Keratinocyte (primary cell): Measurements from ENCODE around the gene DUSP18. TPM values are rescaled to one million over a fixed set of nuclear protein-coding genes. Genes with fewer than 3 reads are reported as not detected.
"Not testable (repeated sequence)": the region's sequence is repeated elsewhere in the genome, so short reads cannot be mapped to it uniquely, and the experiment has no call there.

Source experiments
- DNase-seq: peaks from one replicate; pipeline ENCODE4 v3.0.0-alpha.2; 2011; ENCODE audit warnings: low read depth, missing footprints, low spot score
- FAIRE-seq: peaks from 2 replicates; lab custom pipeline; 2011; peaks lifted over from hg19 to GRCh38; lab: Jason Lieb, UNC
- H2AFZ ChIP-seq: 2 replicates; pipeline ENCODE4 v1.6.0; 2012; ENCODE audit warnings: low read length, control low read depth, inconsistent platforms; ENCODE audit not compliant: control insufficient read depth
- H3K27ac ChIP-seq: 2 replicates; pipeline ENCODE4 v1.5.1; 2011; ENCODE audit warnings: low read length; ENCODE audit not compliant: control insufficient read depth, insufficient read depth
- H3K27me3 ChIP-seq: 3 replicates; pipeline ENCODE4 v1.6.0; 2011; ENCODE audit warnings: low read length; ENCODE audit not compliant: control insufficient read depth, insufficient read depth; ENCODE audit errors: extremely low read depth
- H3K36me3 ChIP-seq, 2 experiments: 2 replicates in 1 of 2; 3 replicates in 1 of 2; pipeline ENCODE4 v1.5.1; 2011; ENCODE audit warnings: low read length in 2 of 2, mild to moderate bottlenecking in 1 of 2; ENCODE audit not compliant: control insufficient read depth in 2 of 2, insufficient read depth in 2 of 2; ENCODE audit errors: extremely low read depth in 1 of 2
- H3K4me1 ChIP-seq: 3 replicates; pipeline ENCODE4 v1.5.1; 2011; ENCODE audit warnings: low read length; ENCODE audit not compliant: control insufficient read depth, insufficient read depth; ENCODE audit errors: extremely low read depth
- H3K4me2 ChIP-seq: 3 replicates; pipeline ENCODE4 v1.6.0; 2011; ENCODE audit warnings: low read depth, low read length; ENCODE audit not compliant: control insufficient read depth, insufficient read depth; ENCODE audit errors: extremely low read depth
- H3K4me3 ChIP-seq, 3 experiments: fragments of 200-600 bp in 1 of 3; sonication (generic) in 1 of 3; 2 replicates in 2 of 3; 3 replicates in 1 of 3; pipeline ENCODE4 v1.5.1; 2011 to 2016; ENCODE audit warnings: low read length in 3 of 3, mild to moderate bottlenecking in 3 of 3, control low read depth in 2 of 3, inconsistent platforms in 1 of 3, low read depth in 1 of 3, mixed read lengths in 1 of 3, mixed run types in 1 of 3, moderate library complexity in 1 of 3; ENCODE audit not compliant: control insufficient read depth in 2 of 3, insufficient read depth in 2 of 3; ENCODE audit errors: extremely low read depth in 1 of 3
- H3K79me2 ChIP-seq: 2 replicates; pipeline ENCODE4 v1.6.0; 2012; ENCODE audit warnings: low read length; ENCODE audit not compliant: control insufficient read depth, insufficient read depth
- H3K9ac ChIP-seq: 3 replicates; pipeline ENCODE4 v1.6.0; 2011; ENCODE audit warnings: low read length; ENCODE audit not compliant: control insufficient read depth, insufficient read depth; ENCODE audit errors: extremely low read depth
- H3K9me1 ChIP-seq: 3 replicates; pipeline ENCODE4 v1.6.0; 2011; ENCODE audit warnings: low read length; ENCODE audit not compliant: control insufficient read depth, insufficient read depth; ENCODE audit errors: extremely low read depth
- H3K9me3 ChIP-seq: 2 replicates; pipeline ENCODE4 v1.5.1; 2012; ENCODE audit warnings: low read depth, low read length; ENCODE audit not compliant: control insufficient read depth
- H4K20me1 ChIP-seq: 3 replicates; pipeline ENCODE4 v1.6.0; 2011; ENCODE audit warnings: low read length; ENCODE audit not compliant: control insufficient read depth, insufficient read depth; ENCODE audit errors: extremely low read depth
- EZH2 ChIP-seq: IDR thresholded peaks from one replicate; pipeline ENCODE4 v1.6.1; 2012; ENCODE audit warnings: inconsistent platforms, mild to moderate bottlenecking, low read length, moderate library complexity
- dilution Hi-C: fragments of 300-500 bp; cut with MboI; formaldehyde crosslinking; loops from one replicate; pipeline ENCODE4 v1.7.0; 2020; ENCODE audit warnings: low sequenced_read_pairs; ENCODE audit not compliant: extremely low pct_ligation_motif_present
- polyA plus RNA-seq, 5 experiments: library from polyadenylated mRNA; depleted of rRNA in 3 of 5; stranded (reverse) in 3 of 5; stranded (forward) in 1 of 5; unstranded in 1 of 5; fragments of >200 nt; gene quantifications; 1 replicate in 1 of 5; 2 replicates in 3 of 5; 3 replicates in 1 of 5; pipeline versions ENCODE4 v1.2.1 to v1.2.3, GENCODE V29; 2011 to 2012; ENCODE audit warnings: missing spikeins in 2 of 5, low read depth in 1 of 5, low replicate concordance in 1 of 5
- TF ChIP-seq, protein P1 (sequence below), 3 experiments: IDR thresholded peaks in 1 of 3; conservative IDR thresholded peaks in 1 of 3; optimal IDR thresholded peaks in 1 of 3; 2 replicates in 2 of 3; 3 replicates in 1 of 3; pipeline versions ENCODE3 to v1.5.1; 2011; ENCODE audit warnings: low read length in 3 of 3, mild to moderate bottlenecking in 3 of 3, moderate library complexity in 2 of 3, control low read depth in 1 of 3, inconsistent platforms in 1 of 3; ENCODE audit not compliant: insufficient read depth in 2 of 3; ENCODE audit errors: extremely low read depth in 1 of 3

Gene DUSP18
- polyA plus RNA-seq, 1 donor (not counting 4 experiments of a cell fraction or from before 2014, with no cell fraction given) = 12.6 TPM

DNA sequence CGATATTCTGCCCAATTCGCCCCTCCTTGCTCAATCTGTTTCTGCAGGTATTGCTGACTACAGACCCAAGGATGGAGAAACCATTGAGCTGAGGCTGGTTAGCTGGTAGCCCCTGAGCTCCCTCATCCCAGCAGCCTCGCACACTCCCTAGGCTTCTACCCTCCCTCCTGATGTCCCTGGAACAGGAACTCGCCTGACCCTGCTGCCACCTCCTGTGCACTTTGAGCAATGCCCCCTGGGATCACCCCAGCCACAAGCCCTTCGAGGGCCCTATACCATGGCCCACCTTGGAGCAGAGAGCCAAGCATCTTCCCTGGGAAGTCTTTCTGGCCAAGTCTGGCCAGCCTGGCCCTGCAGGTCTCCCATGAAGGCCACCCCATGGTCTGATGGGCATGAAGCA lies 41.3 kb downstream of the DUSP18 start:
- Histone ChIP-seq H3K9ac (no peak overlapping the region), H3K27ac (no peak overlapping the region), H3K9me1 (no peaks in the 10 kb centered on the region), H3K36me3 (no peaks in the 10 kb centered on the region), H3K9me3 (no peaks in the 10 kb centered on the region), H3K79me2 (no peaks in the 10 kb centered on the region), H4K20me1 (no peaks in the 10 kb centered on the region), H3K4me2 (no peak overlapping the region), H2AFZ (no peak overlapping the region), H3K27me3 (no peaks in the 10 kb centered on the region), H3K4me3 (no peak overlapping the region), H3K4me1 (no peaks in the 10 kb centered on the region)
- DNase-seq (no peak), FAIRE-seq (no peak)
- no peak for TF ChIP-seq EZH2
- TF ChIP-seq, protein P1, sequence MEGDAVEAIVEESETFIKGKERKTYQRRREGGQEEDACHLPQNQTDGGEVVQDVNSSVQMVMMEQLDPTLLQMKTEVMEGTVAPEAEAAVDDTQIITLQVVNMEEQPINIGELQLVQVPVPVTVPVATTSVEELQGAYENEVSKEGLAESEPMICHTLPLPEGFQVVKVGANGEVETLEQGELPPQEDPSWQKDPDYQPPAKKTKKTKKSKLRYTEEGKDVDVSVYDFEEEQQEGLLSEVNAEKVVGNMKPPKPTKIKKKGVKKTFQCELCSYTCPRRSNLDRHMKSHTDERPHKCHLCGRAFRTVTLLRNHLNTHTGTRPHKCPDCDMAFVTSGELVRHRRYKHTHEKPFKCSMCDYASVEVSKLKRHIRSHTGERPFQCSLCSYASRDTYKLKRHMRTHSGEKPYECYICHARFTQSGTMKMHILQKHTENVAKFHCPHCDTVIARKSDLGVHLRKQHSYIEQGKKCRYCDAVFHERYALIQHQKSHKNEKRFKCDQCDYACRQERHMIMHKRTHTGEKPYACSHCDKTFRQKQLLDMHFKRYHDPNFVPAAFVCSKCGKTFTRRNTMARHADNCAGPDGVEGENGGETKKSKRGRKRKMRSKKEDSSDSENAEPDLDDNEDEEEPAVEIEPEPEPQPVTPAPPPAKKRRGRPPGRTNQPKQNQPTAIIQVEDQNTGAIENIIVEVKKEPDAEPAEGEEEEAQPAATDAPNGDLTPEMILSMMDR (optimal IDR thresholded peaks at IDR 0.05 in 1 of 3, IDR thresholded peaks at IDR 0.05 in 1 of 3, conservative IDR thresholded peaks at IDR 0.05 in 1 of 3; ENCODE audit: extremely low read depth in 1 of 3, insufficient read depth in 2 of 3, low read length in 3 of 3) = no peak
- dilution Hi-C loops = no loop called here

DNA sequence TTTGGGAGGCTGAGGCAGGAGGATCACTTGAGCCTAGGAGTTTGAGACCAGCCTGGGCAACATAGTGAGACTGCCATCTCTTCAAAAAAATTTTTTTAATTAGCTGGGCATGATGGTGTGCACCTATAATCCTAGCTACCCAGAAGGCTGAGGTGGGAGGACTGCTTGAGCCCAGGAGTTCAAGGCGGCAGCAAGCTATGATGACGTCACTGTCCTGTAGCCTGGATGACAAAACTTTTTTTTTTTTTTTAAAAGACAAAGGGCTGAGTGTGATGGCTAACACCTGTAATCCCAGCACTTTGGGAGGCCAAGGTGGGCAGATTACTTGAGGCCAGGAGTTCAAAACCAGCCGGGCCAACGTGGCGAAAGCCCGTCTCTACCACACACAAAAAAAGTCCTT lies 47.8 kb downstream of the DUSP18 start:
- H3K4me3 ChIP-seq, H3K27me3 ChIP-seq, H4K20me1 ChIP-seq, FAIRE-seq, H3K9ac ChIP-seq, H3K4me1 ChIP-seq, DNase-seq, H3K36me3 ChIP-seq, H3K27ac ChIP-seq, H3K9me1 ChIP-seq, dilution Hi-C loops, H3K4me2 ChIP-seq, H3K79me2 ChIP-seq, H2AFZ ChIP-seq, H3K9me3 ChIP-seq: not testable (repeated sequence)

DNA sequence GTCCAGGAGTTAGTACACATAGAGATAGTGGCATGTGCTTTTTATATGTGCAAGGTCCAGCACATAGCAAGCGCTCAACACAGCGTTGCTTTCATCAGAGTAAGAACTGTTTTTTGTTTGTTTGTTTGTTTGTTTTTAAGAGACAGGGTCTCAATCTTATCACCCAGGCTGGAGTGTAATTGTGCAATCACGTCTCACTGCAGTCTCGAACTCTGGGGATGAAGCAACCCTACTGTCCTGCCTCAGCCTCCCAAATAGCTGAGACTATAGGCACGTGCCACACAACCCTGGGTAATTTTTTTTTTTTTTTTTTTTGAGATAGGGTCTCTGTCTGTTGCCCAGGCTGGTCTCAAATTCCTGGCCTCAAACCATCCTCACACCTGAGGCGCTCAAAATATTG lies 49.9 kb downstream of the DUSP18 start:
- Histone ChIP-seq H3K79me2 (no peaks in the 10 kb centered on the region), H3K9ac (no peak overlapping the region), H4K20me1 (no peaks in the 10 kb centered on the region), H3K4me3 (no peak overlapping the region), H3K9me3 (no peaks in the 10 kb centered on the region), H3K4me1 (no peaks in the 10 kb centered on the region), H2AFZ (no peak overlapping the region), H3K27me3 (no peaks in the 10 kb centered on the region), H3K4me2 (no peak overlapping the region), H3K36me3 (no peaks in the 10 kb centered on the region), H3K27ac (no peak overlapping the region), H3K9me1 (no peaks in the 10 kb centered on the region)
- DNase-seq (no peak), FAIRE-seq (no peak)
- dilution Hi-C loops = no loop called here
- TF ChIP-seq, protein P1 (optimal IDR thresholded peaks at IDR 0.05 in 1 of 3, IDR thresholded peaks at IDR 0.05 in 1 of 3, conservative IDR thresholded peaks at IDR 0.05 in 1 of 3; ENCODE audit: extremely low read depth in 1 of 3, insufficient read depth in 2 of 3, low read length in 3 of 3) = no peak
- no peak for TF ChIP-seq EZH2
